ENCODE data around the gene LDLRAD4.

LDLRAD4 gene

DNA sequence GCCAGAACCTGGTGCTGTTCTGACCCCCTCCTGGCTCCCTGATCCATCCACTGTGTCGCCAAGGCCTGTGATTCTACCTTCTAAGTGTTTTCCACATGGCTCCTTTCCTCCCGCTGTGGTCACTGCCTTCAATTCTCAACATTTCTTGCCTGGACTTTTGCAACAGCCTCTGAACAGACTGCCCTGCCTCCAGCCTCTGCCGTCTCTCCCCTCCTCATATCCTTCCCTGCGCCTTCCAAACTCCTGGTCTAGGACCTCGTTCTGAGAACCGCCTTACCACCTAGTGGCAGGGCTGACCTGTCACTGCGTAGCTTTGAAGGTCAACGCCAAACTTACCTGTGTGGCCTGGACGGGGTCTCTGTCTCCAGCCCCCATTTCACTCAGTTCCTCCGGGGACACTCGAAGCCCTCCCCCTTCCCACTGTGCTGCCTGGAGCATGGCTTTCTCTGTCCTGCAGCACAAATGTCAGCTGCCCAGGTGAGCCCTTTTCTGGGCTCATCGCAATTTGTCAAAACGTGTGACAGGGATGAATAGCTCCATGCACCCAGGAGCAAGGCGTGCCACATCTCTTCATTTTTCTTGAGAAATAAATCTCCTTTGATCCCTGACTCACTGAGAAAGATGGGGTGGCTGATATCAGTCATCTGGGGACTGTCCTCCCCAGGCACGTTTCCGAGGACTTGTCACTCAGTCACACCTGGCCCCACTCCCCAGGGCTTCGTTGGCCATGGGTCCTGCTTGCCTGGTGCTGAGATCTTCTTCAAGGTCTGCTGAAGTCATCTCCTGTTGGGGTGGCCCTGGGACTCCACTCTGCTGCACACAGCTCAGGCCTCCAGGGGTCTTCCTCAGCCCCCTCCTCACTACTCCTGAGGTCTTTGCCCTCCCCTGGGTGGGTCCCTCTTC lies 46.7 kb downstream of the LDLRAD4 start:
- TF ChIP-seq TAF1 (IDR thresholded peaks at IDR 0.05; ENCODE audit: low read depth, low read length) (no peak), POLR2A (IDR thresholded peaks at IDR 0.05; ENCODE audit: low read depth, low read length) (no peak), POLR2AphosphoS5 (IDR thresholded peaks at IDR 0.05; ENCODE audit: low read depth, low read length) (no peak), PAX5 (IDR thresholded peaks at IDR 0.05; ENCODE audit: insufficient read depth, low read length, severe bottlenecking) (no peak), POU2F2 (IDR thresholded peaks at IDR 0.05; ENCODE audit: low read depth, low read length) (no peak), SPI1 (IDR thresholded peaks at IDR 0.05; ENCODE audit: low read depth, low read length) (no peak)
- DNase-seq (ENCODE audit: insufficient read length, low spot score) (no peak), FAIRE-seq (no peak)

DNA sequence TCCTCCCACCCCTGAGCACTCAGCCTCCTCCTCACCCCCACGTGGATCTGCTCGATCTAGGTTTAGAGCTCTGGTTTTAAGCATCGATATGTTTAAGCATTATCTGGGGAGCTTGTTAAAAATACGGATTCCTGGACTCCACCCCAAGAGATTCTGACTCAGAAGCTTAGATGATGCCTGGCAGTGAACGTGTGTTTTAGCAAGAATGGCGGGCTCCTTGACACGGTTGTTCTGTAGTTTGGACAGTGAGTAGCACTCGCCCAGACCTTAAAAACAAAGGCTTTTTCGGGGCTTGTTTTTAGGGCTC lies 47.3 kb downstream of the LDLRAD4 start:
- FAIRE-seq (no peak), DNase-seq (ENCODE audit: insufficient read length, low spot score) (no peak)
- no peak for TF ChIP-seq POLR2AphosphoS5 (IDR thresholded peaks at IDR 0.05; ENCODE audit: low read depth, low read length)
- TF ChIP-seq SPI1 (IDR thresholded peaks at IDR 0.05; ENCODE audit: low read depth, low read length) = no peak
- TF ChIP-seq POU2F2 (IDR thresholded peaks at IDR 0.05; ENCODE audit: low read depth, low read length) = no peak
- no peak for TF ChIP-seq TAF1 (IDR thresholded peaks at IDR 0.05; ENCODE audit: low read depth, low read length)
- no peak for TF ChIP-seq POLR2A (IDR thresholded peaks at IDR 0.05; ENCODE audit: low read depth, low read length)
- TF ChIP-seq PAX5 (IDR thresholded peaks at IDR 0.05; ENCODE audit: insufficient read depth, low read length, severe bottlenecking) = no peak

DNA sequence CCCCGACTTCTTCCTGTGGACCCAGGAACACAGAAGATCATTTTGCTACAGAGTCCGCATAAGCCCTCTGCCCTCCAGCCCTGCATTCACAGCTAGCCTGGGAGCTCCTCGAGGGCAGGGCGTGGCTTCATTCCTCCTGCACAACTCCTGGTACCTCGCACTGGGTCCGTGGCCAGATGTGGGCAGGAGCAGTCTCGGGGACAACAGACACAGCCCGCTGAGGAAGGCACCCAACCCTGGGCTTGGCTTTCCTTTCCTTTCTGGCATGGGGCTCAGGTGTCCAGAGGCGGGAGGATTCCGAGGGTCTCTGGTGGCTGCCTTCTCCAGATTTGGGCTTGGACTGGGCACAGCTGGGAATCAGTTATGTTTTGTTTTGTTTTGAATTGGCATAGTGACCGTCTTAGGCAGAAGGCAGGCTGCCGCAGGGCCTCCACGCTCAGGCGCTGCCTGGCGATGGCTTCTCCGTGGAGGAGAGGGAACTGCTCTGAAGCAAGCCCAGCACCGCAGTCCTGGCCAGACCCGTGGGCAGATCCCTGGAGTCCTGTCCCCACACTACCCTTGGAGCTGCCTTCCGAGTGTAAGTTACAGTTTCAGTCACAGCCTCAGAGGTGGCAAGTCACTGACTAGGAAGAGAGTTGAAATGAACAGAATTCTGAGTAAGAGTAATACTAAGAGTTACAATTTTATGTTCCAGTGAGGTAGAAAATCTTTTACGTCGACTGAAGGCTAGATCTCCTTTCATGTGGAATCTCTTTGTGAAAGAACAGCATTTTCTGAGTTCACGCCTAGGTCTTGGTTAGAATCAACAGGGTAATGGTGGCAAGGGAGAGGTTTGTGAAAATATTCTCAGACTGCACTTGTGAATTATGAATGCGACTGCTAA lies 47.9 kb downstream of the LDLRAD4 start:
- TF ChIP-seq POU2F2 (IDR thresholded peaks at IDR 0.05; ENCODE audit: low read depth, low read length) (no peak), POLR2A (IDR thresholded peaks at IDR 0.05; ENCODE audit: low read depth, low read length) (no peak)
- no peak for FAIRE-seq
- DNase-seq (ENCODE audit: insufficient read length, low spot score) = no peak

DNA sequence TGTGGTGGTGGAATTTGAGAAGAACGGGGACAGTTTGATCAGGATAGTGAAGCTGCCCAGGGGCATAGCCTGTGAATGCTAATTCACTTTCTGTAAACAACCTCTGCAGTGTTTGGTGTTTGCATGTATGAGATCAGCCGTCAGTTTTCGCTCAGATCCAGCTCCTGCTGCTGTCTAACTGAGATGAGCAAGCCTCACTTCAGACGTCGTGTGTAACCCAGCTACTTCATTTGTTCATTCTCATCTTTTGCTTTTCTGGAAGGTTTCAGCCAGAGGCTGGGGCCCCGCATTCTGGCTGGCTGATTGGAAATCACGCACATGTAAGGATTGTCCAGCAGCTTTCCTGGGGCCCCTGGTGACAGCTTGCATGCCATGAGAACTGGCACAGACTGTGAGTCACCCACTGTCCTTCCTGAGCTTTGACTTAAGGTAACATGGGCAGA lies 48.9 kb downstream of the LDLRAD4 start:
- TF ChIP-seq POLR2AphosphoS5 (IDR thresholded peaks at IDR 0.05; ENCODE audit: low read depth, low read length) (no peak), PAX5 (IDR thresholded peaks at IDR 0.05; ENCODE audit: insufficient read depth, low read length, severe bottlenecking) (no peak), SPI1 (IDR thresholded peaks at IDR 0.05; ENCODE audit: low read depth, low read length) (no peak), TAF1 (IDR thresholded peaks at IDR 0.05; ENCODE audit: low read depth, low read length) (no peak), POU2F2 (IDR thresholded peaks at IDR 0.05; ENCODE audit: low read depth, low read length) (no peak), POLR2A (IDR thresholded peaks at IDR 0.05; ENCODE audit: low read depth, low read length) (no peak)
- no peak for DNase-seq (ENCODE audit: insufficient read length, low spot score)
- no peak for FAIRE-seq

DNA sequence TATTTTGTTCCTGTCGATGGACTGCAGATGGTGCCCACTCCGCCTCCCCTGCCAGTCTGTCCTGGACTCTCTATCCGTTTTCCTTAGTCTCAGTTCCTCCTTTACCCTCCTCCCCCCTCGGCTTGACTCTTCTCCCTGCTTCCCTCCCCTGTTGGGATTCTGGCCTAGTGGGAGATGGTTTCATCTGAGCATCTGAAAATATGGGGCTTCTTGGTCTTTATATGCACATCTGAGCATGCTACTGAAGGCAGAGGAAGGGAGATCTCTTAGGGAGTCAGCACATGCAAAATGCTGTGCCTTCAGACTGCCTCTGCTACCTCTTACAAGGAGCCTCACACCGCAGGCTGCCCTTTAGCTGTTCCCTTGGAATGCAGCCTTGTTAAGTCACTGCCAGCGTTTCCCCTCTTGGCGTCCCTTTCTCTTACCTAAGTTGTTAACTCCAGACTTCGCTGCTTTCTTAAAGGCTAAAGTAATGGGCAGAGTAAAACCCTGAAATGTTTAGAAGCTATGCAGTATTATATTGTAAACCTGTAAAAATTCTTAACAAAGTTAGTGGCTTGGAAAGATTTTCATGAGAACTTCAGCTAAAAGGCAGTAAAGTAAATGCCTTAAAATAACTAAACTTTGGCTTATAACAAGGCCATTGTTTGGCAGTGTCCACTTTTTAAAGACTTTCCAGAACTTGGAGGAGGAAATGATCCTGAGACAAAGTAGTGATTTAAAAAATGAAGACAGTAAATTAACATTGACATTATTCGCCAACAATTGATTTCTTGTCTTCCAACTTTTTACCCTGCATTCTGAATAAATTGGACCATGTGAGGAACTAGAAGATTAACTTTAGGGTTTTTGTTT lies 49.8 kb downstream of the LDLRAD4 start:
- no peak for DNase-seq (ENCODE audit: insufficient read length, low spot score)
- no peak for FAIRE-seq
- TF ChIP-seq POLR2AphosphoS5 (IDR thresholded peaks at IDR 0.05; ENCODE audit: low read depth, low read length) (no peak), TAF1 (IDR thresholded peaks at IDR 0.05; ENCODE audit: low read depth, low read length) (no peak), POLR2A (IDR thresholded peaks at IDR 0.05; ENCODE audit: low read depth, low read length) (no peak), POU2F2 (IDR thresholded peaks at IDR 0.05; ENCODE audit: low read depth, low read length) (no peak), PAX5 (IDR thresholded peaks at IDR 0.05; ENCODE audit: insufficient read depth, low read length, severe bottlenecking) (no peak), SPI1 (IDR thresholded peaks at IDR 0.05; ENCODE audit: low read depth, low read length) (no peak)

DNA sequence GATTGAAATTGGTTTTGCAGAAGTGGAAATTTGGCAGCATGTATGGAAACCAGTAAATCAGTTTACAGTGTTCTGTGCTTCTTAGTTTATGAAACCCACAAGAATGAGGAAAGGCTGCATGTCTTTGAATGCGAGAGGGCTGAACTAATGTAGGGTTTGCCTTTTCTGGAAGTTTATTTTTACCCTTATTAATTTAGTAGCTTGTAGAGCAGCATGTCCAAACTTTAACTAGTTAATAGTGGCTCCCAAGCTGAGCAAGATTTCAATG lies 50.4 kb downstream of the LDLRAD4 start:
- no peak for TF ChIP-seq POLR2AphosphoS5 (IDR thresholded peaks at IDR 0.05; ENCODE audit: low read depth, low read length)
- no peak for TF ChIP-seq SPI1 (IDR thresholded peaks at IDR 0.05; ENCODE audit: low read depth, low read length)
- TF ChIP-seq TAF1 (IDR thresholded peaks at IDR 0.05; ENCODE audit: low read depth, low read length) = no peak
- no peak for TF ChIP-seq PAX5 (IDR thresholded peaks at IDR 0.05; ENCODE audit: insufficient read depth, low read length, severe bottlenecking)
- TF ChIP-seq POU2F2 (IDR thresholded peaks at IDR 0.05; ENCODE audit: low read depth, low read length) = no peak
- TF ChIP-seq POLR2A (IDR thresholded peaks at IDR 0.05; ENCODE audit: low read depth, low read length) = no peak
- DNase-seq (ENCODE audit: insufficient read length, low spot score) = no peak
- FAIRE-seq = no peak

DNA sequence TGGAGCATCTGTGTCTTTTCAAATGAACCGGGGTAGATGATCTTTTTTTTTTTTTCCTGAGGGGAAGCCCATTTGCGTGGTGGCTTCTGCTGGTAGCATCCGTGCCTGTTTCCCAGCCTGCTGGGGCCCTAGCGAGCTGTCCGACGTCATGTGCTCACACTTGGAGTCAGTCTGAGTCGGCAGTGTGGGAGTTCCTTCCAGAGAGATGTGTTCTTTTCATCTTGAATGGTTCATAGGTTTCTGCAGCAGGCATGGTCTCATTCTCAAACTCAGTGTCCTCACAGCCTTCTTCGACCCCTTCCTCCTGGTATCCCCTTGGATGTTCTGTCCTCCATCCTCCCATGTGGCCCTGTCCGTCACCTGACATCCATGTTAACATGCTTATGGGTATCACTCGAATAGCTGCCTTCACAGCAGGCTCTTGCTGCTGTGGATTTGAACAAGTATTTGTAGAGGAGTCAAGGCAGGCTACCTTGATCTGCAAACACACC lies 51.0 kb downstream of the LDLRAD4 start:
- FAIRE-seq = no peak

DNA sequence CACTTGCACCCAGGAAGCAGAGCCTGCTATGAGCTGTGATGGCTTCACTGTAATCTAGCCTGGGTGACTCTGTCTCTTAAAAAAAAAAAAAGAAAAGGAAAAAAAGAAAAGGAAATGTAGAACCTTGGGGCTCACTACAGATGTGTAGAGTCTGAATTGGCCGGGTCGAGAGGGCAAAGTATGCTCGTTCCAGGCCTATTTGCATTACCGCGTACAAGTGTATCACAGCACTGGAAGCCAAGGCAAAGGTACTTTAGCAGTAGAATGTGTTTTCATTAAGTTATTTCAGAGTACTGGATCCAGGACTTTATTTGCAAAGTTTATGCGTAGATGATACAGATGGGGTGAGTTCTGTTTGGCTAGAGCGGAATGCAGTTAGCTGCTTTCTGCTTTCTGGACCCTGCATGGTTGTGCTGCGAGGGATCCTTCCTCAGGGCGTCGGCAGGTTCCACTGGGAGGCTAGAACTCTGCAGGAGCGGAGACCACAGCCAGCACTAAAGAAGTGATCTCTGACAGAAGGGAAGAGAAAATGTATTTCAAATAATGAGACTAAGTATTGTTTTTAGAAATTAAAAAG lies 51.8 kb downstream of the LDLRAD4 start:
- TF ChIP-seq POU2F2 (IDR thresholded peaks at IDR 0.05; ENCODE audit: low read depth, low read length) (no peak), POLR2AphosphoS5 (IDR thresholded peaks at IDR 0.05; ENCODE audit: low read depth, low read length) (no peak), PAX5 (IDR thresholded peaks at IDR 0.05; ENCODE audit: insufficient read depth, low read length, severe bottlenecking) (no peak), SPI1 (IDR thresholded peaks at IDR 0.05; ENCODE audit: low read depth, low read length) (no peak), POLR2A (IDR thresholded peaks at IDR 0.05; ENCODE audit: low read depth, low read length) (no peak)
- DNase-seq (ENCODE audit: insufficient read length, low spot score) = no peak
- FAIRE-seq = no peak

More for the DNA sequence above, 51.0 kb downstream of the LDLRAD4 start:
- no peak for DNase-seq (ENCODE audit: insufficient read length, low spot score)
- TF ChIP-seq PAX5 (IDR thresholded peaks at IDR 0.05; ENCODE audit: insufficient read depth, low read length, severe bottlenecking) (no peak), POU2F2 (IDR thresholded peaks at IDR 0.05; ENCODE audit: low read depth, low read length) (no peak), SPI1 (IDR thresholded peaks at IDR 0.05; ENCODE audit: low read depth, low read length) (no peak), POLR2AphosphoS5 (IDR thresholded peaks at IDR 0.05; ENCODE audit: low read depth, low read length) (no peak), TAF1 (IDR thresholded peaks at IDR 0.05; ENCODE audit: low read depth, low read length) (no peak), POLR2A (IDR thresholded peaks at IDR 0.05; ENCODE audit: low read depth, low read length) (no peak)

Data from GM12891 (cell line).